H9 (cell line): ENCODE results near the gene ALDH1L1. TPM values are rescaled to one million over a fixed set of nuclear protein-coding genes. Genes with fewer than 3 reads are reported as not detected.

Experiments
- DNase-seq: peaks from one replicate; pipeline ENCODE4 v3.0.0-alpha.2; 2017
- H2AFZ ChIP-seq: one replicate; pipeline ENCODE4 v1.6.1; 2013; ENCODE audit warnings: mild to moderate bottlenecking, low read length, control low read depth, moderate library complexity
- H2AK5ac ChIP-seq: 2 replicates; pipeline ENCODE4 v1.6.1; 2013; ENCODE audit warnings: low read length, control low read depth, mixed read lengths; ENCODE audit not compliant: insufficient read length
- H2BK120ac ChIP-seq: one replicate; pipeline ENCODE4 v1.6.1; 2013; ENCODE audit warnings: low read depth, mild to moderate bottlenecking, low read length, control low read depth, inconsistent platforms; ENCODE audit not compliant: poor library complexity, severe bottlenecking
- H2BK12ac ChIP-seq: 2 replicates; pipeline ENCODE4 v1.6.1; 2013; ENCODE audit warnings: low read length, control low read depth, mixed read lengths, low read depth; ENCODE audit not compliant: insufficient read length
- H2BK15ac ChIP-seq: 2 replicates; pipeline ENCODE4 v1.6.1; 2013; ENCODE audit warnings: low read depth, low read length, control low read depth
- H2BK20ac ChIP-seq: one replicate; pipeline ENCODE4 v1.6.1; 2013; ENCODE audit warnings: low read depth, mild to moderate bottlenecking, low read length, control low read depth, inconsistent platforms; ENCODE audit not compliant: poor library complexity, severe bottlenecking
- H2BK5ac ChIP-seq: 2 replicates; pipeline ENCODE4 v1.6.1; 2013; ENCODE audit warnings: low read length, control low read depth, mixed read lengths; ENCODE audit not compliant: insufficient read length
- H3K14ac ChIP-seq: 2 replicates; pipeline ENCODE4 v1.6.1; 2013; ENCODE audit warnings: low read length, control low read depth; ENCODE audit not compliant: insufficient read depth
- H3K18ac ChIP-seq: 2 replicates; pipeline ENCODE4 v1.6.1; 2013; ENCODE audit warnings: low read depth, mild to moderate bottlenecking, mixed read lengths, low read length, control low read depth; ENCODE audit not compliant: insufficient read length
- H3K23ac ChIP-seq: 2 replicates; pipeline ENCODE4 v1.6.1; 2013; ENCODE audit warnings: low read length, control low read depth, mixed read lengths, low read depth; ENCODE audit not compliant: insufficient read length
- H3K23me2 ChIP-seq: 2 replicates; pipeline ENCODE4 v1.6.1; 2013; ENCODE audit warnings: low read depth, mild to moderate bottlenecking, mixed read lengths, low read length, control low read depth; ENCODE audit not compliant: insufficient read length, poor library complexity, severe bottlenecking
- H3K27ac ChIP-seq: 2 replicates; pipeline ENCODE4 v1.5.1; 2013; ENCODE audit warnings: low read length, control low read depth, mixed read lengths, low read depth; ENCODE audit not compliant: insufficient read length
- H3K27me3 ChIP-seq: 2 replicates; pipeline ENCODE4 v1.6.1; 2013; ENCODE audit warnings: low read length, control low read depth, inconsistent platforms; ENCODE audit not compliant: insufficient read depth
- H3K4ac ChIP-seq: 2 replicates; pipeline ENCODE4 v1.6.1; 2013; ENCODE audit warnings: low read depth, mild to moderate bottlenecking, control low read depth, inconsistent platforms, low read length, moderate library complexity
- H3K4me1 ChIP-seq: 2 replicates; pipeline ENCODE4 v1.6.1; 2013; ENCODE audit warnings: low read length, control low read depth, inconsistent platforms; ENCODE audit not compliant: insufficient read depth
- H3K4me2 ChIP-seq: 2 replicates; pipeline ENCODE4 v1.6.1; 2013; ENCODE audit warnings: low read length, control low read depth, mixed read lengths; ENCODE audit not compliant: insufficient read length, insufficient read depth
- H3K56ac ChIP-seq: 2 replicates; pipeline ENCODE4 v1.6.1; 2013; ENCODE audit warnings: low read depth, mild to moderate bottlenecking, mixed read lengths, low read length, control low read depth; ENCODE audit not compliant: insufficient read length
- H3K79me1 ChIP-seq: 2 replicates; pipeline ENCODE4 v1.6.1; 2013; ENCODE audit warnings: low read depth, mild to moderate bottlenecking, moderate library complexity, low read length, control low read depth, inconsistent platforms; ENCODE audit not compliant: insufficient read depth, poor library complexity, severe bottlenecking
- H3K79me2 ChIP-seq: 2 replicates; pipeline ENCODE4 v1.6.1; 2013; ENCODE audit warnings: low read length, control low read depth, inconsistent platforms; ENCODE audit not compliant: insufficient read depth
- H3K9ac ChIP-seq: 2 replicates; pipeline ENCODE4 v1.6.1; 2013; ENCODE audit warnings: low read length, control low read depth, mixed read lengths; ENCODE audit not compliant: insufficient read length; ENCODE audit errors: extremely low read depth
- H3K9me3 ChIP-seq: one replicate; pipeline ENCODE4 v1.6.1; 2013; ENCODE audit warnings: low read depth, low read length, inconsistent platforms; ENCODE audit not compliant: control insufficient read depth
- H3T11ph ChIP-seq: one replicate; pipeline ENCODE4 v1.6.1; 2013; ENCODE audit warnings: mild to moderate bottlenecking, low read length, control low read depth, inconsistent platforms
- H4K20me1 ChIP-seq: one replicate; pipeline ENCODE4 v1.6.1; 2013; ENCODE audit not compliant: control insufficient read depth, insufficient read length, insufficient read depth
- H4K5ac ChIP-seq: 2 replicates; pipeline ENCODE4 v1.6.1; 2013; ENCODE audit warnings: low read depth, mild to moderate bottlenecking, mixed read lengths, low read length, control low read depth; ENCODE audit not compliant: insufficient read length
- H4K8ac ChIP-seq: replicated peaks from 2 replicates; pipeline ENCODE4 v1.6.1; 2013; ENCODE audit warnings: low read length, control low read depth, mixed read lengths, low read depth; ENCODE audit not compliant: insufficient read length
- H4K91ac ChIP-seq: 2 replicates; pipeline ENCODE4 v1.6.1; 2013; ENCODE audit warnings: low read depth, mild to moderate bottlenecking, moderate library complexity, mixed read lengths, low read length, control low read depth; ENCODE audit not compliant: insufficient read length
- H3K27ac Mint-ChIP-seq, 3 experiments: 2 replicates in 2 of 3; 3 replicates in 1 of 3; pipeline ENCODE4 v1.8.0; 2020 to 2021; ENCODE audit warnings: mixed read lengths in 3 of 3, mild to moderate bottlenecking in 1 of 3, moderate library complexity in 1 of 3
- H3K27me3 Mint-ChIP-seq: 2 replicates; pipeline ENCODE4 v1.8.0; 2021; ENCODE audit warnings: low read depth, mild to moderate bottlenecking, moderate library complexity, mixed read lengths
- H3K36me3 Mint-ChIP-seq, 3 experiments: 2 replicates in 2 of 3; 3 replicates in 1 of 3; pipeline ENCODE4 v1.8.0; 2020 to 2021; ENCODE audit warnings: low read depth in 3 of 3, mixed read lengths in 3 of 3; ENCODE audit not compliant: insufficient read depth in 1 of 3
- H3K4me1 Mint-ChIP-seq, 2 experiments: 2 replicates each; pipeline ENCODE4 v1.8.0; 2020; ENCODE audit warnings: mixed read lengths in 2 of 2
- H3K4me3 Mint-ChIP-seq, 2 experiments: 2 replicates in 1 of 2; 3 replicates in 1 of 2; pipeline ENCODE4 v1.8.0; 2020 to 2021; ENCODE audit warnings: mild to moderate bottlenecking in 2 of 2, mixed read lengths in 2 of 2, moderate library complexity in 1 of 2
- H3K9me3 Mint-ChIP-seq, 2 experiments: 2 replicates in 1 of 2; 3 replicates in 1 of 2; pipeline ENCODE4 v1.8.0; 2020; ENCODE audit warnings: mild to moderate bottlenecking in 2 of 2, mixed read lengths in 2 of 2, moderate library complexity in 1 of 2
- WGBS: extraction: QIAGEN DNeasy Blood & Tissue Kit; methylation state at CpG from one replicate; pipeline ENCODE4 v1.1.7; 2013; ENCODE audit warnings: missing lambda C conversion rate, low lambda C conversion rate, mixed read lengths; ENCODE audit not compliant: insufficient read length; ENCODE audit errors: extremely low coverage; 5-methylcytosine and 5-hydroxymethylcytosine counted together
- total RNA-seq: library from RNA; stranded (reverse); gene quantifications from 2 replicates; pipeline ENCODE4 v1.2.1, GENCODE V29; 2021
- TF ChIP-seq, protein P1 (sequence below): fragments of 200-600 bp; sonication (generic); conservative IDR thresholded peaks from 3 replicates; pipeline ENCODE4 v1.8.0; 2021; ENCODE audit warnings: antibody characterized with exemption, mild to moderate bottlenecking

Gene ALDH1L1
- total RNA-seq, 1 experiment from 2014 or later: 0.90 TPM

DNA sequence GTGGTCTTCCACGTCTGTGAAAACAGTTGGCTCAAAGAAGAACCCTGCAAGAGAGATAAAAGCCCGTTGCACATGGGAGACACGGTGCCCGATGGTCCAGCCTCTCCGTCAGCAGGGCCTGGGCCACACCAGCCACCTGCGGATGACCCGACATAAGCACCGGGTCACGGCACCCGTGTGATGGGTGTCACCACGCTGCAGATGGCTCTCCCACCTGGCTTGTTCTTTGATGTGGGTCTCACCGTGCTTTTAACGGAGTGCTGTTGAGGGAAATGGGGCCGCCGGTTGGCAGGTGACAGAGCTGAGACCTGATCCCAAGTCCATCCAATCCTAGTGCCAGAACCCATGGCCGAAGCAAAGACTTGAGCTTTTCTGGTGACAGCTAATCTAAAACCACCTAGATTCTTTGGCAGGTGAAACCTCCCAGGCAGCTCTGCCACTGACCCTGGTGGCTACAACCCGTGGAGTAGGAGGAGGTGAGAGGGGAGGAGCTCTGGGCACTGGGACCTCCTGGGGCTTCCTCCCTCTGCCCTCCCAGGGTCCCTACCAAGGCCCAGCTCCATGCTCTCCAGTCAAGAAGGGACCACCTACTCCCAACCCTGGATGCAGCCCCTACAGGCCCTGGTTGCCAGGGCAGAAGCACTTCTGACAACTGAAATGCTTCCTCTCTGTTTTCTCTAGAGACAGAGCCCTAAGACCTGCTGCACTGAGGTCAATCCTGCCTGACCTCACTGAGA lies 73.0 kb downstream of the ALDH1L1 start:
- no peak overlapping the region for H4K91ac ChIP-seq
- H3K27ac ChIP-seq: no peak overlapping the region
- no peaks in the 10 kb centered on the region for H4K20me1 ChIP-seq
- no peak overlapping the region for H3T11ph ChIP-seq
- Mint-ChIP-seq H3K9me3 (no peaks in the 10 kb centered on the region; a peak in 1 of 5 replicates), H3K4me1 (0 out of 4 replicates have a peak, but pooled peaks cover 0 to 3% of the 10 kb centered on the region in 2 experiments), H3K4me3 (no peak overlapping the region), H3K27me3 (no peaks in the 10 kb centered on the region; the same call in 1 of the 2 replicates), H3K27ac (no peak overlapping the region), H3K36me3 (no peaks in the 10 kb centered on the region)
- H2BK15ac ChIP-seq: no peak overlapping the region
- no peak overlapping the region for H2AK5ac ChIP-seq
- H2BK20ac ChIP-seq: no peak overlapping the region
- no peak overlapping the region for H3K14ac ChIP-seq
- H3K79me2 ChIP-seq: no peaks in the 10 kb centered on the region
- no peak overlapping the region for H4K8ac ChIP-seq
- H4K5ac ChIP-seq: no peak overlapping the region
- H3K9me3 ChIP-seq: no peaks in the 10 kb centered on the region
- H3K56ac ChIP-seq: no peak overlapping the region
- no peak overlapping the region for H3K23ac ChIP-seq
- H3K23me2 ChIP-seq: no peaks in the 10 kb centered on the region
- no peaks in the 10 kb centered on the region for H3K79me1 ChIP-seq
- no peak overlapping the region for H3K18ac ChIP-seq
- H3K9ac ChIP-seq: no peak overlapping the region
- no peak overlapping the region for H2BK12ac ChIP-seq
- H3K4me2 ChIP-seq: no peak overlapping the region
- H3K27me3 ChIP-seq: no peaks in the 10 kb centered on the region
- WGBS: no CpG with 5 or more reads among the region's 17 CpGs
- DNase-seq: no peak
- H2BK120ac ChIP-seq: no peak overlapping the region
- TF ChIP-seq, protein P1, sequence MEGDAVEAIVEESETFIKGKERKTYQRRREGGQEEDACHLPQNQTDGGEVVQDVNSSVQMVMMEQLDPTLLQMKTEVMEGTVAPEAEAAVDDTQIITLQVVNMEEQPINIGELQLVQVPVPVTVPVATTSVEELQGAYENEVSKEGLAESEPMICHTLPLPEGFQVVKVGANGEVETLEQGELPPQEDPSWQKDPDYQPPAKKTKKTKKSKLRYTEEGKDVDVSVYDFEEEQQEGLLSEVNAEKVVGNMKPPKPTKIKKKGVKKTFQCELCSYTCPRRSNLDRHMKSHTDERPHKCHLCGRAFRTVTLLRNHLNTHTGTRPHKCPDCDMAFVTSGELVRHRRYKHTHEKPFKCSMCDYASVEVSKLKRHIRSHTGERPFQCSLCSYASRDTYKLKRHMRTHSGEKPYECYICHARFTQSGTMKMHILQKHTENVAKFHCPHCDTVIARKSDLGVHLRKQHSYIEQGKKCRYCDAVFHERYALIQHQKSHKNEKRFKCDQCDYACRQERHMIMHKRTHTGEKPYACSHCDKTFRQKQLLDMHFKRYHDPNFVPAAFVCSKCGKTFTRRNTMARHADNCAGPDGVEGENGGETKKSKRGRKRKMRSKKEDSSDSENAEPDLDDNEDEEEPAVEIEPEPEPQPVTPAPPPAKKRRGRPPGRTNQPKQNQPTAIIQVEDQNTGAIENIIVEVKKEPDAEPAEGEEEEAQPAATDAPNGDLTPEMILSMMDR: no peak
- H3K4me1 ChIP-seq: no peaks in the 10 kb centered on the region
- no peak overlapping the region for H2AFZ ChIP-seq
- H2BK5ac ChIP-seq: no peak overlapping the region
- no peak overlapping the region for H3K4ac ChIP-seq
